NCI-H128 (cell line): ENCODE measurements around the gene ATP2B3.

Experiments used
- DNase-seq: peaks from one replicate; lab custom pipeline; 2025; ENCODE audit not compliant: unreplicated experiment; lab: John Stamatoyannopoulos, UW

The ATP2B3 gene

GRCh38 chrX:153530411-153531129, 13.1 kb downstream of the ATP2B3 start:
- DNase-seq = no peak

- no peak for DNase-seq
These were observed 15.6 kb downstream of the ATP2B3 start for GRCh38 chrX:153533091-153533490.

GRCh38 chrX:153537080-153537479, 19.6 kb downstream of the ATP2B3 start:
- no peak for DNase-seq

GRCh38 chrX:153537526-153538295, 20.3 kb downstream of the ATP2B3 start:
- DNase-seq = no peak

GRCh38 chrX:153538424-153538823, 21.0 kb downstream of the ATP2B3 start:
- DNase-seq = no peak

GRCh38 chrX:153539171-153539978, 21.9 kb downstream of the ATP2B3 start:
- no peak for DNase-seq

- DNase-seq = no peak
These were observed 22.5 kb downstream of the ATP2B3 start for GRCh38 chrX:153539979-153540358.

- DNase-seq = no peak
These were observed 27.3 kb downstream of the ATP2B3 start for GRCh38 chrX:153544727-153545126.

- no peak for DNase-seq
These were observed 28.9 kb downstream of the ATP2B3 start for GRCh38 chrX:153546386-153546785.

- DNase-seq = no peak
These were observed 29.8 kb downstream of the ATP2B3 start for GRCh38 chrX:153547195-153547594.

- no peak for DNase-seq
These were observed 31.8 kb downstream of the ATP2B3 start for GRCh38 chrX:153549231-153549630.

GRCh38 chrX:153549807-153550206, 32.4 kb downstream of the ATP2B3 start:
- DNase-seq = no peak

GRCh38 chrX:153551135-153551534, 33.7 kb downstream of the ATP2B3 start:
- no peak for DNase-seq

- no peak for DNase-seq
These were observed 37.2 kb downstream of the ATP2B3 start for GRCh38 chrX:153554519-153555167.

- DNase-seq = no peak
These were observed 39.3 kb downstream of the ATP2B3 start for GRCh38 chrX:153556767-153557166.

GRCh38 chrX:153557618-153558355, 40.3 kb downstream of the ATP2B3 start:
- no peak for DNase-seq

- DNase-seq = no peak
These were observed 42.6 kb downstream of the ATP2B3 start for GRCh38 chrX:153560000-153560399.

- DNase-seq = no peak
These were observed 43.0 kb downstream of the ATP2B3 start for GRCh38 chrX:153560466-153560865.

GRCh38 chrX:153561337-153561736, 43.9 kb downstream of the ATP2B3 start:
- no peak for DNase-seq

- DNase-seq = no peak
These were observed 45.1 kb downstream of the ATP2B3 start for GRCh38 chrX:153562546-153562945.
